ENCODE measurements around the gene HIBADH.
"Not testable (repeated sequence)": the region's sequence is repeated elsewhere in the genome, so short reads cannot be mapped to it uniquely, and the experiment has no call there.

The HIBADH gene

DNA sequence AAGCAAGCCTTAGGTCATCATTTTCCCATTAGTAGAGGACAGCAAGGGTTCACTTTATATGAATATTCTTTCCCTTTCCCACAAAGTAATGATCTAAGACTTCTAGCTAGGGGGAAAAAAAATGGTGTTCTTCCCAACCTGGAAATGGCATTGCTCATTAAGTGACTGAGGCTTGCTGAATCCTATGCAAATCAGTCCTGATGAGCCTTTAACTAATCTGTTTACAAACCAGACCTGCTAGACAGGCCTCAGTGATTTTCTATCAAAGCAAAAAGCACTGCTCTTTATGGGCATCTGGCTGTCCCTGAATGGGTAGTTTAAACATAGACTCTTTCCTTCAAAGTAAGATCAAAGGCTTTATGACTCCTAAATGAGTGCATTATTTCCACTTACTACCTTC lies 146.3 kb downstream of the HIBADH start:
- TF ChIP-seq CTCF (IDR thresholded peaks at IDR 0.05; ENCODE audit: low read depth, low read length, missing control alignments), result no peak
- DNase-seq (ENCODE audit: extremely low read depth, low read depth), result no peak
- no peak overlapping the region for H3K4me3 ChIP-seq (replicated peaks; ENCODE audit: low read depth, low read length)

- TF ChIP-seq CTCF (IDR thresholded peaks at IDR 0.05; ENCODE audit: low read depth, low read length, missing control alignments), result no peak
- H3K4me3 ChIP-seq (replicated peaks; ENCODE audit: low read depth, low read length), result no peak overlapping the region
- no peak for DNase-seq (ENCODE audit: extremely low read depth, low read depth)
Measured at GRCh38 chr7:27515933-27516332, 146.8 kb downstream of the HIBADH start.

DNA sequence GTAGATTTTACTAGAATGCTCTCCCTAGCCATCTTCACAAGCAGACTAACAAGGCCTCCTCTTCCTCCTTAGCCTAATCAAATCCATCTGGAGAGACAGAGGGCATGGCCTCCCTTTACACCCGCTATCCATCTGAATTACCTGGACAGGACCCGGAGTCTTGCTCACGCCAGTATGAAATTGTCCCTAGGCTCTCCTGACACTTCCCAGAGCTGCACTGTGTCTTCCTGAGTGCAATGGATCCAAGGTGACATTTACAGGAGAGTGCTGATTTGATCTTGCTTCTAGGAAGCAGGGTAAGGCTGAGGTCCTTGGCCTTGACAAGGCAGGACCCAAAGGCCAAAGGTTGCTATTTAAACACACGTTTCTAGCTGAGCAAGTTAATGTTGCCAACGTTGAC lies 147.8 kb downstream of the HIBADH start:
- no peak for DNase-seq (ENCODE audit: extremely low read depth, low read depth)
- no peak overlapping the region for H3K4me3 ChIP-seq (replicated peaks; ENCODE audit: low read depth, low read length)
- no peak for TF ChIP-seq CTCF (IDR thresholded peaks at IDR 0.05; ENCODE audit: low read depth, low read length, missing control alignments)

DNA sequence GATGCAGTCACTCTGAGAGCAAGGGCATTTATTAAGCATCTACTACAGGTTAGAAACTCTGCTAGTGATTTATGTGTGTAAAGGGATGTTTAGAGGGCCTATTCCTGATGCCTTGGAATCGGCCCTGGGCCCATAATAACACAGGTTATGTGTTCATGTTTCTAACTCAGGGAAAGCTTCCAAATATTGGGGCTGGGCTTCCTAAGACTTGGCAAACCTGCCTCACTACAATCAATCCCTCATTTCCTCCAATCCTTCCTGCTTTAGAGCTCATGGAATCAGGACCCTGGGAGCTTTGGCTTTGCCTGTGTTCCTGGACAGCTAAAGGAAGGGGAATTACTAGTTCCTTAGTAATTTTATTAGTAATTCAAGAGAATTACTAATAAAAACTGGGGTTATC lies 148.8 kb downstream of the HIBADH start:
- no peak overlapping the region for H3K4me3 ChIP-seq (replicated peaks; ENCODE audit: low read depth, low read length)
- no peak for DNase-seq (ENCODE audit: extremely low read depth, low read depth)
- no peak for TF ChIP-seq CTCF (IDR thresholded peaks at IDR 0.05; ENCODE audit: low read depth, low read length, missing control alignments)

DNA sequence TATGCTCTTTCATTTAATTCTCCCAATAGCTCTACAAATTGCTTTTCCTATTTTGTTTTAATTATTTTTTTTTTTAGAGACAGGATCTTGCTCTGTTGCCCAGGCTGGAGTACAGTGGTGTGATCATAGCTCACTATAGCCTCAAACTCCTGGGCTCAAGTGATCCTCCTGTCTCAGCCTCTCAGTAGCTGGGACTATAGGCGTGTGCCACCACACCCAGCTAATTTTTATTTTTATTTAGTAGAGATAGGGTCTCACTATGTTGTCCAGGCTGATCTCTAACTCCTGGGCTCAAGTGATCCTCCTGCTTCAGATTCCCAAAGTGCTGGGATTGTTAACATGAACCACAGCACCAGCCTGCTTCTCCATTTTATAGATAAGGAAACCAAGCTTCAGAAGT lies 151.3 kb downstream of the HIBADH start:
- DNase-seq (ENCODE audit: extremely low read depth, low read depth), result not testable (repeated sequence)

GRCh38 chr7:27510541-27510940 lies 152.1 kb downstream of the HIBADH start:
- no peak overlapping the region for H3K4me3 ChIP-seq (replicated peaks; ENCODE audit: low read depth, low read length)
- DNase-seq (ENCODE audit: extremely low read depth, low read depth), result no peak
- TF ChIP-seq CTCF (IDR thresholded peaks at IDR 0.05; ENCODE audit: low read depth, low read length, missing control alignments), result no peak

More for the DNA sequence above, 151.3 kb downstream of the HIBADH start:
- not testable (repeated sequence) for H3K4me3 ChIP-seq (replicated peaks; ENCODE audit: low read depth, low read length)

DNA sequence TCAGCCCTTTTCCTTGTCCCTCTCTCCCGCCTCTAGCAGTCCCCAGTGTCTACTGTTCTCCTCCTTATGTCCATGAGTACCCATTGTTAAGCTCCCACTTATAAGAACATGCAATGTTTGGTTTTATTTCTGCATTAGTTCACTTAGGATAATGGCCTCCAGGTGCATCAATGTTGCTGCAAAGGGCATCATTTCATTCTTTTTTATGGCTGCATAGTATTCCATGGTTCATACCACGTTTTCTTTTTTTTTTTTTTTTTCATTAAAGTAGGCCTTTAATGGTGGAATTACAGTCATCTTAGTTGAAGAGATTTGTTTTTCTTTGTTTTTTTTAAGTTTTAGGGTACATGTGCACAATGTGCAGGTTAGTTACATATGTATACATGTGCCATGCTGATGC lies 160.8 kb downstream of the HIBADH start:
- not testable (repeated sequence) for H3K4me3 ChIP-seq (replicated peaks; ENCODE audit: low read depth, low read length); DNase-seq (ENCODE audit: extremely low read depth, low read depth)

DNA sequence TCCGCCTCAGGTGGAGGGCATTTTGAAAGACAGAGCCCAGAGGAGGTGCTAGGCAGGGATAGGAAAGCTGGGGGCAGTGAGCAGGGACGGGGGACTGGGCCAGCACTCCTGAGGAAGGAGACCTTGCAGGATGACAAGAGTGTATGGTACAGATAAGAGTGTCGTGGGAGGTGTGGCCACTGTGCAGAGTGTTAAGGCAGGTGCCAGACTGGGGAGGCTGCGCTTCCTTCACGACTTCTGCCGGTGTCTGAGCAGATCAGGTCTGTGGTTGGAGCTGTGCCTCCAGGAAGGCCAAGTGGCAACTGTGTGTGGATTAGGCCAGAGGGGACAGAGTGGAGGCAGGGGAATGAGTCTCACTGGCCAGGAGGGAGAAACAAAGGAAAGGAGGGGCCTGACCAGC lies 161.7 kb downstream of the HIBADH start:
- no peak overlapping the region for H3K4me3 ChIP-seq (replicated peaks; ENCODE audit: low read depth, low read length)
- no peak for DNase-seq (ENCODE audit: extremely low read depth, low read depth)
- no peak for TF ChIP-seq CTCF (IDR thresholded peaks at IDR 0.05; ENCODE audit: low read depth, low read length, missing control alignments)
